ENCODE measurements around the gene GRK3.

The GRK3 gene

GRCh38 chr22:25672289-25673084, 108.0 kb downstream of the GRK3 start:
- in situ Hi-C loops (cut with HindIII; ENCODE audit: low pct_unique_long_range_greater_than_20kb, low sequenced_read_pairs) = no loop called here
- DNase-seq (ENCODE audit: low read depth in 1 of 2, low spot score in 1 of 2) = no peak
- TF ChIP-seq JUND (IDR thresholded peaks at IDR 0.05; ENCODE audit: low read depth) = no peak

GRCh38 chr22:25673713-25674112, 109.2 kb downstream of the GRK3 start:
- no peak for DNase-seq (ENCODE audit: low read depth in 1 of 2, low spot score in 1 of 2)
- in situ Hi-C loops (cut with HindIII; ENCODE audit: low pct_unique_long_range_greater_than_20kb, low sequenced_read_pairs) = no loop called here
- no peak for TF ChIP-seq JUND (IDR thresholded peaks at IDR 0.05; ENCODE audit: low read depth)

- in situ Hi-C loops (cut with HindIII; ENCODE audit: low pct_unique_long_range_greater_than_20kb, low sequenced_read_pairs) = no loop called here
- TF ChIP-seq JUND (IDR thresholded peaks at IDR 0.05; ENCODE audit: low read depth) = no peak
- DNase-seq (ENCODE audit: low read depth in 1 of 2, low spot score in 1 of 2) = no peak
Measured at GRCh38 chr22:25677631-25678030, 113.2 kb downstream of the GRK3 start.

GRCh38 chr22:25680051-25680450, 115.6 kb downstream of the GRK3 start:
- DNase-seq (ENCODE audit: low read depth in 1 of 2, low spot score in 1 of 2) = no peak
- in situ Hi-C loops (cut with HindIII; ENCODE audit: low pct_unique_long_range_greater_than_20kb, low sequenced_read_pairs) = no loop called here
- TF ChIP-seq JUND (IDR thresholded peaks at IDR 0.05; ENCODE audit: low read depth) = no peak

- no peak for TF ChIP-seq JUND (IDR thresholded peaks at IDR 0.05; ENCODE audit: low read depth)
- in situ Hi-C loops (cut with HindIII; ENCODE audit: low pct_unique_long_range_greater_than_20kb, low sequenced_read_pairs) = no loop called here
- DNase-seq (ENCODE audit: low read depth in 1 of 2, low spot score in 1 of 2) = no peak
Measured at GRCh38 chr22:25680956-25681355, 116.5 kb downstream of the GRK3 start.

GRCh38 chr22:25682109-25682508, 117.6 kb downstream of the GRK3 start:
- in situ Hi-C loops (cut with HindIII; ENCODE audit: low pct_unique_long_range_greater_than_20kb, low sequenced_read_pairs) = no loop called here
- TF ChIP-seq JUND (IDR thresholded peaks at IDR 0.05; ENCODE audit: low read depth) = no peak

GRCh38 chr22:25688627-25689026, 124.2 kb downstream of the GRK3 start:
- no peak for DNase-seq (ENCODE audit: low read depth in 1 of 2, low spot score in 1 of 2)
- in situ Hi-C loops (cut with HindIII; ENCODE audit: low pct_unique_long_range_greater_than_20kb, low sequenced_read_pairs) = no loop called here
- TF ChIP-seq JUND (IDR thresholded peaks at IDR 0.05; ENCODE audit: low read depth) = no peak

More at GRCh38 chr22:25682109-25682508, 117.6 kb downstream of the GRK3 start:
- DNase-seq (ENCODE audit: low read depth in 1 of 2, low spot score in 1 of 2) = no peak

GRCh38 chr22:25689631-25690030, 125.2 kb downstream of the GRK3 start:
- in situ Hi-C loops (cut with HindIII; ENCODE audit: low pct_unique_long_range_greater_than_20kb, low sequenced_read_pairs) = no loop called here
- TF ChIP-seq JUND (IDR thresholded peaks at IDR 0.05; ENCODE audit: low read depth) = no peak
- DNase-seq (ENCODE audit: low read depth in 1 of 2, low spot score in 1 of 2) = no peak

GRCh38 chr22:25690798-25691197, 126.3 kb downstream of the GRK3 start:
- no peak for TF ChIP-seq JUND (IDR thresholded peaks at IDR 0.05; ENCODE audit: low read depth)
- DNase-seq (ENCODE audit: low read depth in 1 of 2, low spot score in 1 of 2) = no peak
- in situ Hi-C loops (cut with HindIII; ENCODE audit: low pct_unique_long_range_greater_than_20kb, low sequenced_read_pairs) = no loop called here

GRCh38 chr22:25692397-25693267, 128.2 kb downstream of the GRK3 start:
- no peak for TF ChIP-seq JUND (IDR thresholded peaks at IDR 0.05; ENCODE audit: low read depth)
- DNase-seq (ENCODE audit: low read depth in 1 of 2, low spot score in 1 of 2) = no peak
- in situ Hi-C loops (cut with HindIII; ENCODE audit: low pct_unique_long_range_greater_than_20kb, low sequenced_read_pairs) = no loop called here

- in situ Hi-C loops (cut with HindIII; ENCODE audit: low pct_unique_long_range_greater_than_20kb, low sequenced_read_pairs) = no loop called here
- TF ChIP-seq JUND (IDR thresholded peaks at IDR 0.05; ENCODE audit: low read depth) = no peak
- DNase-seq (ENCODE audit: low read depth in 1 of 2, low spot score in 1 of 2) = no peak
Measured at GRCh38 chr22:25693268-25693565, 128.7 kb downstream of the GRK3 start.

- in situ Hi-C loops (cut with HindIII; ENCODE audit: low pct_unique_long_range_greater_than_20kb, low sequenced_read_pairs) = no loop called here
- DNase-seq (ENCODE audit: low read depth in 1 of 2, low spot score in 1 of 2) = no peak
- no peak for TF ChIP-seq JUND (IDR thresholded peaks at IDR 0.05; ENCODE audit: low read depth)
Measured at GRCh38 chr22:25694196-25694907, 129.9 kb downstream of the GRK3 start.

- in situ Hi-C loops (cut with HindIII; ENCODE audit: low pct_unique_long_range_greater_than_20kb, low sequenced_read_pairs) = no loop called here
- no peak for TF ChIP-seq JUND (IDR thresholded peaks at IDR 0.05; ENCODE audit: low read depth)
- DNase-seq (ENCODE audit: low read depth in 1 of 2, low spot score in 1 of 2) = no peak
Measured at GRCh38 chr22:25695146-25695545, 130.7 kb downstream of the GRK3 start.

Measured in T47D (cell line).